Measurements from ENCODE around the gene ZC4H2.
"Not testable (repeated sequence)": the region's sequence is repeated elsewhere in the genome, so short reads cannot be mapped to it uniquely, and the experiment has no call there.

The ZC4H2 gene

DNA sequence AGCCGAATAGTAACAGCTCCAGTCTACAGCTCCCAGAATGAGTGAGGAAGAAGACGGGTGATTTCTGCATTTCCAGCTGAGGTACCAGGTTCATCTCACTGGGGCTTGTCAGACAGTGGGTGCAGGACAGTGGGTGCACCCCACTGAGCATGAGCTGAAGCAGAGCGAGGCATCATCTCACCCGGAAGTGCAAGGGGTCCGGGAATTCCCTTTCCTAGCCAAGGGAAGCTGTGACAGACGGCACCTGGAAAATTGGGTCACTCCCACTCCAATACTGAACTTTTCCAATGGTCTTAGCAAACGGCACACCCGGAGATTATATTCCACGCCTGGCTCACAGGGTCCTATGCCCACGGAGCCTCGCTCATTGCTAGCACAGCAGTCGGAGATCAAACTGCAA, 97.5 kb downstream of the ZC4H2 start:
- not testable (repeated sequence) for H3K27me3 Mint-ChIP-seq (ENCODE audit: low read depth); H3K4me3 Mint-ChIP-seq; H3K4me1 Mint-ChIP-seq (ENCODE audit: low read depth); H3K27ac Mint-ChIP-seq; H3K36me3 Mint-ChIP-seq (ENCODE audit: low read depth)
- peaks cover 40% of the 10 kb centered on the region for H3K9me3 Mint-ChIP-seq

- Mint-ChIP-seq H3K4me1 (ENCODE audit: low read depth) (peaks cover 12% of the 10 kb centered on the region), H3K36me3 (ENCODE audit: low read depth) (peaks cover 24% of the 10 kb centered on the region), H3K9me3 (peaks cover 39% of the 10 kb centered on the region), H3K27me3 (ENCODE audit: low read depth) (no peaks in the 10 kb centered on the region), H3K27ac (no peak overlapping the region), H3K4me3 (no peak overlapping the region)
These were observed 109.0 kb downstream of the ZC4H2 start for GRCh38 chrX:64867217-64867616.

Data from T-helper 1 cell treated with Interleukin-12 subunit alpha and Interleukin-12 subunit beta and Interleukin-4 antibody, amounts not matched to agents 30 μg/mL and 1 μg/mL, for 36 hours (primary cell).